Sigmoid colon (tissue), 4 donors: ENCODE results near the gene RBM5.

Experiments
- CTCF ChIP-seq, 4 experiments: fragments of 450-650 bp in 3 of 4; fragments of 200-600 bp in 1 of 4; IDR thresholded peaks; one replicate each; pipeline ENCODE4 v1.5.1; 2016 to 2019; ENCODE audit warnings: antibody characterized with exemption in 4 of 4, mild to moderate bottlenecking in 3 of 4, moderate library complexity in 2 of 4
- EP300 ChIP-seq, 4 donors: sonication (generic); formaldehyde crosslinking; IDR thresholded peaks; one replicate each; pipeline ENCODE4 v1.6.1; 2017; ENCODE audit warnings: antibody characterized with exemption in 4 of 4
- POLR2A ChIP-seq, 2 donors: fragments of 450-650 bp; IDR thresholded peaks; one replicate each; pipeline ENCODE4 v1.6.1; 2016; ENCODE audit warnings: antibody characterized with exemption in 2 of 2, mild to moderate bottlenecking in 2 of 2, moderate library complexity in 2 of 2

GRCh38 chr3:50164481-50164880 lies 75.8 kb downstream of the RBM5 start:
- TF ChIP-seq CTCF (IDR thresholded peaks at IDR 0.05) = no peak
- no peak for TF ChIP-seq EP300 (IDR thresholded peaks at IDR 0.05)
- TF ChIP-seq POLR2A (IDR thresholded peaks at IDR 0.05) = no peak
